ENCODE measurements around the gene CMIP. TPM values are rescaled to one million over a fixed set of nuclear protein-coding genes. Genes with fewer than 3 reads are reported as not detected.

CMIP gene
- total RNA-seq, 1 experiment from 2014 or later, result 48.2 TPM

GRCh38 chr16:81531419-81531821 is 86.8 kb downstream of the CMIP start:
- Histone ChIP-seq H3K4me1 (ENCODE audit: insufficient read depth, low read length) (peaks cover 3% of the 10 kb centered on the region; the same call in 1 of the 2 replicates), H3K14ac (ENCODE audit: insufficient read depth, low read length) (no peak overlapping the region), H3K4ac (ENCODE audit: low read depth, low read length) (no peak overlapping the region), H3K23me2 (ENCODE audit: insufficient read length, low read depth, low read length, poor library complexity, severe bottlenecking) (no peaks in the 10 kb centered on the region), H2BK5ac (ENCODE audit: insufficient read length, low read length) (no peak overlapping the region), H3K27ac (ENCODE audit: insufficient read length, low read depth, low read length) (no peak overlapping the region), H4K20me1 (ENCODE audit: control insufficient read depth, insufficient read depth, insufficient read length) (no peaks in the 10 kb centered on the region), H4K8ac (replicated peaks; ENCODE audit: insufficient read length, low read depth, low read length) (no peak overlapping the region), H3K9ac (ENCODE audit: extremely low read depth, insufficient read length, low read length) (no peak overlapping the region), H4K91ac (ENCODE audit: insufficient read length, low read depth, low read length) (no peak overlapping the region), H2AFZ (ENCODE audit: low read length) (no peak overlapping the region), H3K23ac (ENCODE audit: insufficient read length, low read depth, low read length) (no peak overlapping the region), H2AK5ac (ENCODE audit: insufficient read length, low read length) (no peak overlapping the region), H3K79me2 (ENCODE audit: insufficient read depth, low read length) (peaks cover 11% of the 10 kb centered on the region; the same call in 1 of the 2 replicates), H3K4me2 (ENCODE audit: insufficient read depth, insufficient read length, low read length) (no peak overlapping the region), H2BK12ac (ENCODE audit: insufficient read length, low read depth, low read length) (no peak overlapping the region), H2BK20ac (ENCODE audit: low read depth, low read length, poor library complexity, severe bottlenecking) (no peak overlapping the region), H2BK120ac (ENCODE audit: low read depth, low read length, poor library complexity, severe bottlenecking) (no peak overlapping the region), H4K5ac (ENCODE audit: insufficient read length, low read depth, low read length) (no peak overlapping the region), H3K18ac (ENCODE audit: insufficient read length, low read depth, low read length) (no peak overlapping the region), H2BK15ac (ENCODE audit: low read depth, low read length) (no peak overlapping the region), H3T11ph (ENCODE audit: low read length) (no peak overlapping the region), H3K79me1 (ENCODE audit: insufficient read depth, low read depth, low read length, poor library complexity, severe bottlenecking) (peaks cover 6% of the 10 kb centered on the region), H3K56ac (ENCODE audit: insufficient read length, low read depth, low read length) (no peak overlapping the region), H3K27me3 (ENCODE audit: insufficient read depth, low read length) (no peaks in the 10 kb centered on the region), H3K9me3 (ENCODE audit: control insufficient read depth, low read depth, low read length) (no peaks in the 10 kb centered on the region)
- Mint-ChIP-seq H3K4me3 (no peak overlapping the region), H3K27me3 (ENCODE audit: low read depth) (no peaks in the 10 kb centered on the region), H3K9me3 (peaks cover 3 to 6% of the 10 kb centered on the region in 2 experiments; a peak in 4 of 5 replicates), H3K4me1 (peaks cover 15 to 24% of the 10 kb centered on the region in 2 experiments), H3K27ac (peak overlapping the region in 1 of 3 experiments; percentile 84; a peak in 1 of 7 replicates), H3K36me3 (ENCODE audit: insufficient read depth in 1 of 3, low read depth in 3 of 3) (peaks cover 13 to 22% (median 17%) of the 10 kb centered on the region in 3 experiments)
- TF ChIP-seq CTCF (conservative IDR thresholded peaks at IDR 0.05), result no peak
- no peak for DNase-seq
- no CpG with 5 or more reads among the region's 11 CpGs for WGBS (ENCODE audit: extremely low coverage, insufficient read length, low lambda C conversion rate)

All from H9 (cell line).